NK-92 treated with Interleukin-12 subunit alpha and Interleukin-12 subunit beta, amount 100 ng/mL, for 24 hours (cell line): ENCODE data around the gene GRID1.

Experiments used
- DNase-seq: peaks from one replicate; lab custom pipeline; 2025; lab: John Stamatoyannopoulos, UW

The GRID1 gene

GRCh38 chr10:86314616-86315548 lies 51.7 kb downstream of the GRID1 start:
- no peak for DNase-seq

DNA sequence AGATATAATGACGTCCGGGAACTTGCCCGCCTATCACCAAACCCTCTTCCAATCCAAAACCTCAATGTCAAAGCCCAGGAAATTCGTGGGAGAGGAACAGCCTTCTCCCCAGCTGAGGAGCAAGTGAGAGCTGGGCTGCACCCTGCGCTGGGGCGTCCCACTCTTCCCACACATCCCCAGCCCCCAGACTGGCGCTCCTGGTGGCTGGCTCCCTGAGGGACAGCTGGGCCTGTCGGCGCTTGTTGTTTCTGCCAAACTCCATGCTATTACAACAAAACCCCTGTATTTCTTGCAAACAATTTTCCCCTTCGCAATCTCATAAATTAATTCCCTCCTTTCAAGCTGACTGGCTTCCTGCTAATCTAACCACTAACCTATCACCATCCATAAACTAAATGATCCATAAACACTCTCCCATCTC lies 53.0 kb downstream of the GRID1 start:
- no peak for DNase-seq

- no peak for DNase-seq
Measured at GRCh38 chr10:86312701-86313270, 53.8 kb downstream of the GRID1 start.

DNA sequence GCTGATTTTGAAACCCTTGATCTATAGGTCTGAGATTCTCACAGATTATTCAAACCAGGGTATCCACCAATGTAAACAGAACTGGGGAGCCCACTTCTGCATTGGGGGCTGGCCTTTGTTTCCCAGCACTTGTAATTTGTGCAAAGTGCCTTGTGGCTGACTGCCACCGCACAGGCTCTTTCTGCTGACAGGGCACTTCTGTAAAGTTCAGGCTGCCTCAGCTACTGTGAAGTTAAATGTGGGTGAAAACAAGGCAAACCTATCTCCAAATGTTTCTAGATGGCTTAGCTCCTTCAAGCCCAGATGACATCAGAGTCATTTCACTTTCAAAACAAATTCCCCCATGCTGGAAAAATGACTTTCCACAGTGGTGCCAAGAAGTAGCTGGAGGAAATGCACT lies 54.7 kb downstream of the GRID1 start:
- no peak for DNase-seq

DNA sequence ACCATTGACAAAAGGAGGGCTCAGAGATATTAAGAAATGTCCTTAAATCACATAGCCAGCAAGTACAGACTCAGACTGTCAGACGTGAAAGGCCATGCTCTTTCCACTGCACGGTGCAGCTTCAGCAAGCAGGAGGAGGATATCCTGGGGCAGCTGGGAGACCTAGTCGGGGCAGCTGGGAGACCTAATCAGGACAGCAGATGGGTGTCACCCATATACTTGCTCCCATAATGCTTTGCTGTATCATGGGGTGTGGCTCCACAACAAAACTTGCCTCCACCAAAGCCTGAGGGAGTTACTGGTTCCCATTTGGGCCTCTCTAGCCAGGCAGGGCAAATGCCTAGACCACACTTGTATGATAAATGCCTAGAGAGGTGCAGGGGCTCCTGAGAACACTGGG lies 55.4 kb downstream of the GRID1 start:
- no peak for DNase-seq

GRCh38 chr10:86310702-86311101 lies 55.9 kb downstream of the GRID1 start:
- no peak for DNase-seq

- no peak for DNase-seq
Measured at GRCh38 chr10:86310291-86310690, 56.3 kb downstream of the GRID1 start.

DNA sequence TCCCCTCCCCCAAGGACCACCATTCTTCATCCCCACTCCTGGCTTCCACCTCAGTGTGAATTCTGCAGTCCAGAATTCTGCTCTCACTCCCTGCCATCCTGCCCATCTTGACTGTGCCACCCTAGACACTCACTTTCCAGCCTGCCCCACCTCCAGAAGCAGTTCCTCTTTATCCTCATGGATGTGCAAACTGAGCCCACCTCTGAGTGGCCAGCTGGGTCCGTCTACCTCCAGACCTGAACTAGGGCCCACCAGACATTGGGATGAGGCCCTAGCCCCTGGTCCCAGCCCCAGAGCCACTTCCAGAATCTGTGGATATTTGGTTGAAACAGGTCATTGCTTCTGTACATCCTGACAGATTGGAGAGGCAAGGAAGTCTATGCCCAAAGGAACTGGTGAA lies 58.5 kb downstream of the GRID1 start:
- DNase-seq = no peak

DNA sequence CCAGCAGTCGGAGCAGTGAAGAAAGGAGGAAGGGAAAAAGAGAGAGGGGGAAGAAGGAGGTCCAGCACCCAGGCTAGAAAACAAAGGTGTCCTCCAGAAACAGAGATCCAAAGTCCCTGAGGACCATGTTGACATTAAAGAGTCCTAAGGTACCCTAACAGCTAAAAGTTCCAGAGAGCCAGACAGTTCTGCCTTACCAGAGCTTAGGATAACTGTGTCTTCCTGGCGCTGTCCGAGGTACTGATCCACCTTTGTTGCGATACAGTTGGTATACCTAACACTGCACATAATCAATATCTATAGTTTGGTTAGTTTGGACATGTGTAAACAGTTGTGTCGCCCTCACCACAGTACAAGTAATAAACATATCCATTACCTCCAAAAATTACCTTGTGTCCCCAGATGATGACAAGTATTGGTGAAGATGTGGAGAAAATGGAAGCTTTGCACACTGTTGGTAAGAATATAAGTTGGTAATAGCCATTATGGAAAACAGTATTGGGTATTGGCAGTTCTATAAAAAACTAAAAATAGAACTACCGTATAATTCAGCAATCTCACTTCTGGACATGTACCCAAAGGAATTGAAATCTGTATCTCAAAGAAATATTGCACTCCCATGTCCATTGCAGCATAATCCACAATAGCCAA lies 59.8 kb downstream of the GRID1 start:
- no peak for DNase-seq

- DNase-seq = no peak
Measured at GRCh38 chr10:86305521-86305920, 61.1 kb downstream of the GRID1 start.

- no peak for DNase-seq
Measured at GRCh38 chr10:86304436-86304835, 62.2 kb downstream of the GRID1 start.

- no peak for DNase-seq
Measured at GRCh38 chr10:86303626-86304025, 63.0 kb downstream of the GRID1 start.

DNA sequence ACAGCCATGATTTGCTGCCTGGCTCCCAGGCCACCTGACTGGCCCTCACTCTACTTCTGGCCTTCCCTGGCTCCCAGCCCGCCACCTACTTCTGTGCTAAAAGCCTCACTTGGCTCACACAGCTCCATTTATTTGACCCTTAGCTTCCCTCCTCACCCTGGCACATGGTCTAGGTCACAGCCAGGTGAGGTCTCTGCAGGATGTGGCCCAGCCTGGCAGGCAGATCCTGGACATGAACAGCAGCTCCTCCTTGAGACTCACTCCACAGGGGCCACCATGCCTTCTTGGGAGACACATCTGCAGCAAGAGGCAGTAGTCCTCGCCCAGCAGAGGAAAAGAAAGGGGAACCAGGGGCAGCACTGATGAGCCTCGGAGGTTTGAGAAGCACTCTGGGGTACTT lies 64.6 kb downstream of the GRID1 start:
- DNase-seq = no peak

DNA sequence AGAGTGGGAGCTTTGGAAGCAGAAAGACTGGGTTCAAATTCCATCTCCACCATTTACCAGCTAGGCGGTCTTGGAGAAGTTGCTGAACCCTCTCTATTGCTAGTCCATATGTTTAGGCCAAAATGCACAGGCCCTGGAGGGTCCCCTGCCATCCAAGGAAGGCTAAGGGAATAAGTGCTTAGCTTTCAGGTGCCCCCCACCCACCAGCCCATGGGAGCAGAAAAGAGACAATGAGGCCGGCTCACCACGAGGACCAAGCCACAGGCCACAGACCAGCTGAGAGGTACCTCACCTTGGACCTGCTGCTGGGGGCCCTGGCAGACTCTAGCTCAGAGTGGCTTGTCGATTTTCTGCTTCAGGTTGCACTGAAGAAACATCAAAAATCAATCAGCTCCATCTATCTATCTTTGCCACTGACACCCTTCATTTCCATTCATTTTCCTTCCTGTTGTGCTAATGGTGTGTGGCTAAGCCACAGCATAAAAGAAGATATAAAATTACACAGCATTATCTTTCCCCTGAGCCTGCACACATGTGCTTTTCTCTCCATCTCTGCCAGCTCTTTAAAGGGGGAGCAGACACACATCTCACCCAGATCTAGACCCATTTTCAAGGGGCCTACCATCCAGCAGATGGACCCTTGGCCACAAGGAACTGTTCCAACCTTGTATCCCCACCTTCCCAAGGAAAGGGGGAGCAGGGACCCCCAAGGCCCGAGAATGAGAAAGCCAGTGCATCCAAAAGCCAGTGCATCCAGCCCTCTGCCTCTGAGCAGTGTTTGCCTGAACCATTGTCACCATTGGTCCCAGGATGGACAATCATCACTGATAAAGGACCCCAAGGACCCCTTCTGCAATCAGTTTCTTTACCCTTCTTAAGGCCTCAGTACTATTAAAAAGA lies 65.4 kb downstream of the GRID1 start:
- DNase-seq = no peak

- DNase-seq = no peak
Measured at GRCh38 chr10:86300399-86300925, 66.1 kb downstream of the GRID1 start.

DNA sequence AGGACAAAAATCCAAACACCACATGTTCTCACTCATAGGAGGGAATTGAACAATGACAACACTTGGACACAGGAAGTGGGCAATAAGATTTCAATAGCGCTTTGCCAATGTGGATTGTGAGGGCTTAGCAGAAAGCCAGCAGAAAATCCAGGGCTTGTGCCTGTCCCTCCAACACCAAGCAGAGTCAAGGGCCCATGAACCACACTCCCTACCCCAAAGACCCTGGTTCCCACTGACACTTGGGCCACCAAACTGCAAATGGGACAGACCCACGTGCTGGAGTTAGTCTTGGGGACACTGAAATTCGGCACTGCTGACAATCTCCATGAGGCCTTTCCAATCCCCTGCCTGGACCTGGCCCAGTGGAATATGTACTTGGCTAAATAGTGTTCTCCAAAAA lies 67.0 kb downstream of the GRID1 start:
- DNase-seq = no peak

- no peak for DNase-seq
Measured at GRCh38 chr10:86298501-86299001, 68.0 kb downstream of the GRID1 start.

DNA sequence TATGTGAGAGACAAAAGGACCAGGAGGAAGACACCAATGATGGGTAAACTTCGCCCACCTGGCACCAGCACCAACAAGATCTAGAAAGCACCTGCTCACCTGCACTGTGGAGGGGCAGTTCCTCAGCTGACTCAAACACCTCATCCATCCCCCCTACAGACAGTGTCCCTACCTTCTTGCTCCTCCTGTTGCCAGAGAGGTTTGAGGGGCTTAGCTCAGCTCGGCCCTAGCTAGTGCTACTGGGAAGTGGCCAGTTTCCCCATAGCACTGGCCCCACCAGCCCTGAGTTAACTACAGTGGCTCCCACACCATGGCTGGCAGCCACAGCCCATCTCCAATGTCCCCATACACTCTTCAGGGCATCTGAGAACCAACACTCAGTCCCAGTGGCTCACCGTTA lies 70.8 kb downstream of the GRID1 start:
- no peak for DNase-seq

DNA sequence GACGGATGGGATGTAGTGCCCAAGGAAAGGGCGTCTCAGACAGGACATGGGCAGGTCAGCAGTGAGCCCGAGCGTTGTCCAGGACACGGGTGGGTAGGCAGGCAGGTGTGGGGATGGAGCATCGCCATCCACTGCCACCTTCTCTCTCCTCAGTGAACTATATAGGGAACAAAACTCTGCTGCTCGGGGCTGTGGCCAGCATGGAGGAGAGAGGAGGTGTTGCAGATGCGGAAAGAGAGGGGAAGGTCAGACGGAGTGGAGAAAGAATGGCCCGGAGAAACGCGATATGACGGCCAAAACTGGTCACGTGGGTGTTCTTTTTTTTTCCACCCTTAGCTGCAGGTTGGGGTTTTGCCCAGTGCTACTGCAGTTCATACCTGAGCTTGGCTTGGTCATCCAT lies 71.2 kb downstream of the GRID1 start:
- DNase-seq = no peak

DNA sequence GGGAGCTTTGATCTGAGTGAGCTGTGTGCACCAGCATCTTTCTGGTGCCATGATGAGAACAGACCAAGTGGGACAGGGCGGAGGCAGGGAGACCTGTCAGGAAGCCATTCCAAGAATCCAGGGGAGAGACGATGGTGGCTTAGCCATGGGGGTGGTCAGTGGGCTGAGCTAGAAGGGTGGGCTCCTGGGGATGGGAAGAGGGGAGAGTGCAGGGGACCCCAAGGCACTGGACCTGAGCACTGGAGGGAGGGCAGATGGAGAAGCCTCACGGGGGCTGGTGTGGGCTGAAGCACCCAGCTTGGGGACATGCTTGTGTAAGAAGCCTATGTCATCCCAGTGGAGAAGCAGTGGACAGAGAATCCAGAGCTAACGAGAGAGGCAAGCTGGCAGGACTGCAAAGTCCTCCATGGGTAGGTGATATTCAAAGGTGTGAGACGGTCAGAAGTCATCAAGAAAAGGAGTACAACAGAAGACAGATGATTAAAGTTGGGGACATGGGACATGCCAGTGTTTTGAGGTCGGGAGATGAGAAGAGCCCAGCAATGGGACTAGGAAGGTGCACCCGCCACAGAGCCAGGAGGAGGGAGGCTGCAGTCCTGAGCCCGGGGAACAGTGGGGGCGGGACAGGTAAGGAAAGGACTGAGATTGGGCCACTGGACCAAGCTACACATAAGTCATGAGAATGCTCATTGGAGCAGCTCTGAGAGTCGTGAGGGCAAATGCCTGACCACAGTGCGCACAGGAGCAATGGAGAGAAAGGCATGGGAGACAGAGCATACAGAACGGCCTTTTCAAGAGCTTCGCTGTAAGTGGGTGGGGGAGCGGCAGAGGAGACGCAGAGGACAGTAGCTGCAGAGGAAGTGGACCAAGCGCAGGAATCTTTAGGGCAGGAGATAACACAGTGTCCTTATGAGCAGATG lies 72.0 kb downstream of the GRID1 start:
- DNase-seq = no peak

DNA sequence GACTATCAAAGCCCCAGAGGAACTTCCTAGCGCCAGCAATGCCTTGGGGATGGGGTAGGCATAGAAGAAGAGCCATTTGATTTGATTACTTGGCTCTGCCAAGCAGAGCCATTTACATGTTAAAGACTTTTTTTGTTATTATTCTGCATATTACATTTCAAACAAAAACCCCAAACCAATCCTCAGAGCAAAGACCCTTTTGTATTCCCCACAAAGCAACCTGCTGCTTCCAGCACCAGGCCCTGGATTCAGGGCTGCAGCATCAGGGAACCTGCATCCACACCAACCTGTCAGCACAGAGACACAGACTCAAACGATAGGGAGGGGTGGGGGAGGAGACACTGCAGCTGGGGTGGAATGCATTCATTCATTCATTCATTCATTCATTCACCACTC lies 73.2 kb downstream of the GRID1 start:
- DNase-seq = no peak
